ENCODE measurements around the gene MRPL36. TPM values are rescaled to one million over a fixed set of nuclear protein-coding genes. Genes with fewer than 3 reads are reported as not detected.
"Not testable (repeated sequence)": the region's sequence is repeated elsewhere in the genome, so short reads cannot be mapped to it uniquely, and the experiment has no call there.

Gene MRPL36
- polyA plus RNA-seq, 1 experiment: 104 TPM

- POLR2A ChIA-PET: no interaction called here
- H3K27me3 ChIP-seq (ENCODE audit: control insufficient read depth, insufficient read depth, low read length): peaks cover 26% of the 10 kb centered on the region
- H3K27ac ChIP-seq (ENCODE audit: low read depth, low read length): no peak overlapping the region
- TF ChIP-seq CTCF (IDR thresholded peaks at IDR 0.05; ENCODE audit: low read depth, low read length): no peak
- H3K4me3 ChIP-seq (ENCODE audit: low read depth, low read length): no peak overlapping the region
- DNase-seq (ENCODE audit: low read depth, low spot score): no peak
- no peaks in the 10 kb centered on the region; the same call in 1 of the 2 replicates for H3K9me3 ChIP-seq (ENCODE audit: control insufficient read depth, insufficient read depth, low read length)
- CTCF ChIA-PET: no interaction called here
These were observed 45.2 kb upstream of the MRPL36 start for GRCh38 chr5:1844708-1845436.

GRCh38 chr5:1843761-1844160 lies 44.1 kb upstream of the MRPL36 start:
- H3K4me3 ChIP-seq (ENCODE audit: low read depth, low read length); H3K27ac ChIP-seq (ENCODE audit: low read depth, low read length); H3K9me3 ChIP-seq (ENCODE audit: control insufficient read depth, insufficient read depth, low read length); CTCF ChIA-PET; DNase-seq (ENCODE audit: low read depth, low spot score); POLR2A ChIA-PET: not testable (repeated sequence)
- H3K27me3 ChIP-seq (ENCODE audit: control insufficient read depth, insufficient read depth, low read length): peaks cover 23% of the 10 kb centered on the region

- DNase-seq (ENCODE audit: low read depth, low spot score): no peak
- Histone ChIP-seq H3K27me3 (ENCODE audit: control insufficient read depth, insufficient read depth, low read length) (peaks cover 27% of the 10 kb centered on the region), H3K27ac (ENCODE audit: low read depth, low read length) (no peak overlapping the region), H3K4me3 (ENCODE audit: low read depth, low read length) (no peak overlapping the region), H3K9me3 (ENCODE audit: control insufficient read depth, insufficient read depth, low read length) (no peaks in the 10 kb centered on the region; the same call in 1 of the 2 replicates)
- CTCF ChIA-PET: no interaction called here
- POLR2A ChIA-PET: no interaction called here
- no peak for TF ChIP-seq CTCF (IDR thresholded peaks at IDR 0.05; ENCODE audit: low read depth, low read length)
These were observed 42.6 kb upstream of the MRPL36 start for GRCh38 chr5:1842004-1842819.

GRCh38 chr5:1840741-1841521 lies 41.3 kb upstream of the MRPL36 start:
- Histone ChIP-seq H3K9me3 (ENCODE audit: control insufficient read depth, insufficient read depth, low read length) (no peaks in the 10 kb centered on the region; the same call in 1 of the 2 replicates), H3K4me3 (ENCODE audit: low read depth, low read length) (no peak overlapping the region), H3K27ac (ENCODE audit: low read depth, low read length) (no peak overlapping the region), H3K27me3 (ENCODE audit: control insufficient read depth, insufficient read depth, low read length) (peaks cover 36% of the 10 kb centered on the region)
- TF ChIP-seq CTCF (IDR thresholded peaks at IDR 0.05; ENCODE audit: low read depth, low read length): no peak
- DNase-seq (ENCODE audit: low read depth, low spot score): no peak
- POLR2A ChIA-PET: no interaction called here
- CTCF ChIA-PET: no interaction called here

- ChIA-PET CTCF (no interaction called here), POLR2A (no interaction called here)
- DNase-seq (ENCODE audit: low read depth, low spot score): no peak
- no peak for TF ChIP-seq CTCF (IDR thresholded peaks at IDR 0.05; ENCODE audit: low read depth, low read length)
- H3K4me3 ChIP-seq (ENCODE audit: low read depth, low read length): no peak overlapping the region
- peaks cover 43% of the 10 kb centered on the region for H3K27me3 ChIP-seq (ENCODE audit: control insufficient read depth, insufficient read depth, low read length)
- no peak overlapping the region for H3K27ac ChIP-seq (ENCODE audit: low read depth, low read length)
- no peaks in the 10 kb centered on the region; the same call in 1 of the 2 replicates for H3K9me3 ChIP-seq (ENCODE audit: control insufficient read depth, insufficient read depth, low read length)
These were observed 40.5 kb upstream of the MRPL36 start for GRCh38 chr5:1840071-1840547.

All from AG04450 (cell line).